Activated CD8-positive, alpha-beta T cell treated with anti-CD3 and anti-CD28 coated beads for 36 hours (primary cell): ENCODE results near the gene UBR2. TPM values are rescaled to one million over a fixed set of nuclear protein-coding genes. Genes with fewer than 3 reads are reported as not detected.
"Not testable (repeated sequence)": the region's sequence is repeated elsewhere in the genome, so short reads cannot be mapped to it uniquely, and the experiment has no call there.

ENCODE experiments used
- ATAC-seq: fragments of 200-7000 bp; cut with Tn5 transposase; one replicate; pipeline ENCODE4 v1.10.0; 2021; ENCODE audit warnings: mild to moderate bottlenecking, moderate library complexity
- CTCF ChIA-PET: fragments of 350-600 bp; sonication (Branson Sonifier 250); formaldehyde crosslinking; loops from one replicate; lab custom pipeline; 2021; ENCODE audit warnings: antibody characterized with exemption; lab: Charles Lee
- POLR2A ChIA-PET: fragments of 350-600 bp; sonication (Branson Sonifier 250); formaldehyde crosslinking; loops from one replicate; lab custom pipeline; 2021; ENCODE audit warnings: antibody characterized with exemption; lab: Charles Lee
- DNase-seq: peaks from one replicate; pipeline ENCODE4 v3.0.0-alpha.2; 2020
- H3K27ac Mint-ChIP-seq: one replicate; pipeline ENCODE4 v1.8.0; 2021; ENCODE audit warnings: mild to moderate bottlenecking, mixed read lengths
- H3K27me3 Mint-ChIP-seq: one replicate; pipeline ENCODE4 v1.8.0; 2021; ENCODE audit warnings: mixed read lengths
- H3K36me3 Mint-ChIP-seq: one replicate; pipeline ENCODE4 v1.8.0; 2021; ENCODE audit warnings: low read depth, mixed read lengths
- H3K4me1 Mint-ChIP-seq: one replicate; pipeline ENCODE4 v1.8.0; 2021; ENCODE audit warnings: low read depth, mixed read lengths
- H3K4me3 Mint-ChIP-seq: one replicate; pipeline ENCODE4 v1.8.0; 2021; ENCODE audit warnings: mild to moderate bottlenecking, moderate library complexity, mixed read lengths
- H3K9me3 Mint-ChIP-seq: one replicate; pipeline ENCODE4 v1.8.0; 2021; ENCODE audit warnings: mixed read lengths
- CTCF ChIP-seq: fragments of 200-600 bp; IDR thresholded peaks from one replicate; pipeline ENCODE4 v1.8.0; 2022; ENCODE audit warnings: antibody characterized with exemption, mild to moderate bottlenecking
- intact Hi-C: fragments of 100-400 bp; cut with micrococcal nuclease; formaldehyde crosslinking; loops from one replicate; pipeline ENCODE4 v1.10.0; 2022
- total RNA-seq, 2 experiments: library from RNA; stranded (reverse); gene quantifications; one replicate each; pipeline ENCODE4 v1.2.3, GENCODE V29; 2021

Gene UBR2
- total RNA-seq, 2 experiments from 2014 or later = 24.5 to 25.8 TPM

GRCh38 chr6:42566614-42567208 lies 2.9 kb downstream of the UBR2 start:
- ChIA-PET POLR2A (interaction anchor here (1.3 to 1.7 kb wide), 3 partner anchors 12 to 324 kb away, joined by 3 to 4 read pairs (median 3); a partner anchor contains a TSS), CTCF (interaction anchor here (1.0 to 1.8 kb wide), 2 partner anchors 9 to 19 kb away, joined by 3 to 9 read pairs; no protein-coding TSS in a partner anchor)
- Mint-ChIP-seq H3K36me3 (peaks cover 26% of the 10 kb centered on the region), H3K9me3 (no peaks in the 10 kb centered on the region), H3K27me3 (no peaks in the 10 kb centered on the region), H3K27ac (peak overlapping the region; percentile 3), H3K4me1 (peaks cover 32% of the 10 kb centered on the region), H3K4me3 (peak overlapping the region; percentile 36)
- no peak for ATAC-seq
- intact Hi-C loops = no loop called here
- DNase-seq = no peak
- no peak for TF ChIP-seq CTCF

DNA sequence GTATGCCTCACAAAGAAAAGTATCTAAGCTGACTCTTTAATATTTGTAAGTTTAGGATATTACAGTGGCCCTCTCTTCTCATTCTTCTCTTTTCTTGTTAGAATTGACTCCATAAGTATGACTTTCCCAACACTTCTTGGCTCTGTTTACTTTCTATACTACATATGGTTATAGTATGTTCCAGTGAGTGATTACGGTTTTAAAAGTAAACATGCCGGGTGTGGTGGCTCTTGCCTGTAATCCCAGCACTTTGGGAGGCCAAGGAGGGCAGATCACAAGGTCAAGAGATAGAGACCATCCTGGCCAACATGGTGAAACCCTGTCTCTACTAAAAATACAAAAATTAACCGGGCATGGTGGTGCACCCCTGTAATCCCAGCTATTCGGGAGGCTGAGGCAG lies 3.4 kb downstream of the UBR2 start:
- ATAC-seq, H3K9me3 Mint-ChIP-seq, H3K27me3 Mint-ChIP-seq, DNase-seq, H3K4me3 Mint-ChIP-seq, intact Hi-C loops: not testable (repeated sequence)
- ChIA-PET CTCF (interaction anchor here (1.0 to 1.8 kb wide), 2 partner anchors 9 to 20 kb away, joined by 3 to 9 read pairs; no protein-coding TSS in a partner anchor), POLR2A (interaction anchor here (0.6 to 1.7 kb wide), 2 partner anchors 12 to 41 kb away, joined by 3 to 4 read pairs; no protein-coding TSS in a partner anchor)
- peaks cover 26% of the 10 kb centered on the region for H3K36me3 Mint-ChIP-seq
- peaks cover 32% of the 10 kb centered on the region for H3K4me1 Mint-ChIP-seq
- peak overlapping the region; percentile 3 for H3K27ac Mint-ChIP-seq

DNA sequence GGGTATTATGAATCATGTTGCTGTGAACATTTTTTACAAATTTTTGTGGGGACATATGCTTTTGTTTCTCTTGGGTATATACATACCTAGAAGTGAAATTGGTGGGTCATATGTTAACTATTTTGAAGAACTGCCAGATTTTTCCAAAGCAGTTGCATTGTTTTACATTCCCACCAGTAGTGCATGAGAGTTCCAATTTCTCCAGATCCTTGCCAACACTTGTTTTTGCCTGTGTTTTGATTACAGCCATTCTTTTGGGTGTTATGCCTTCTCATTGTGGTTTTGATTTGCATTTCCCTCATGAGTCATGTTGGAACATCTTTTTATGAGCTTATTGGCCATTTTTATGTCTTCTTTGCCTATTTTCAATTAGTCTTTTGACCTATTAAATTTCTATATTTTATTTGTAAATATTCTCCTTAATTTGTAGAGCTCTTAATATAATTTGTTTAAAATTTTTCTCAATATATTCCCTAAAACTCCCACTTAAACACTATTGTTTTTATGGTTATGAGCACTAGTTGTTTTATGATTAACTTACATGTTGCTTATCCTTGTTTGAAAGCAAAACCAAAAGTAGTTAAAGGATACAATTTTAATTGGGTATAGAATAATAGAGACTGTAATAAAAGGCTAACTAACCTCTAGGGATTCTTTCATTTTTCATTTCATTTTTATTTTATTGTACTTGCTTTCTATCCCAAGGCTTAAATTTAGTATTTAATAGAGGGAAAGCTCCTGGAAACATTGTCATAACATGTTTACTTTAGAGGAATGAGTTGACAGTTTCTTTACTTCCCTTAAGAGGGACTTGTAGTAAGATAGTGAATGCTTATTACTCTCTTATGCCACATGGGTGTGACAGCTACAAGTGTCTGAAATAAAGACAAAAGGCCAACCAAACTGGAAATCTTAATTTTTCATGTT lies 5.5 kb downstream of the UBR2 start:
- Mint-ChIP-seq H3K4me3 (peak overlapping the region; percentile 42), H3K36me3 (peaks cover 39% of the 10 kb centered on the region), H3K9me3 (no peaks in the 10 kb centered on the region), H3K27ac (peak overlapping the region; percentile 87), H3K4me1 (peaks cover 41% of the 10 kb centered on the region), H3K27me3 (no peaks in the 10 kb centered on the region)
- no peak for DNase-seq
- ChIA-PET POLR2A (interaction anchor here (1.1 kb wide), 1 partner anchor 36 kb away, joined by 3 read pairs; no protein-coding TSS in a partner anchor), CTCF (interaction anchor here (0.6 to 1.2 kb wide), 6 partner anchors 9 to 308 kb away, joined by 3 to 4 read pairs (median 3); no protein-coding TSS in a partner anchor)
- intact Hi-C loops = no loop called here
- no peak for TF ChIP-seq CTCF
- ATAC-seq = peak; percentile 62

- ChIA-PET CTCF (interaction anchor here (1.5 to 2.0 kb wide), 3 partner anchors 8 to 40 kb away, joined by 5 to 11 read pairs (median 6); partner anchors contain the start of gene UBR2), POLR2A (interaction anchor here (0.6 to 1.6 kb wide), 3 partner anchors 8 to 174 kb away, joined by 3 to 4 read pairs (median 4); partner anchors contain the start of genes TBCC and UBR2)
- Mint-ChIP-seq H3K9me3 (no peaks in the 10 kb centered on the region), H3K36me3 (peaks cover 35% of the 10 kb centered on the region), H3K27ac (peak overlapping the region; percentile 52), H3K27me3 (no peaks in the 10 kb centered on the region), H3K4me1 (peaks cover 40% of the 10 kb centered on the region), H3K4me3 (peak overlapping the region; percentile 40)
- intact Hi-C loops = no loop called here
- no peak for TF ChIP-seq CTCF
- ATAC-seq (no peak), DNase-seq (no peak)
Measured at GRCh38 chr6:42571611-42572342, 7.9 kb downstream of the UBR2 start.
